ENCODE measurements around the gene SMC5. TPM values are rescaled to one million over a fixed set of nuclear protein-coding genes. Genes with fewer than 3 reads are reported as not detected.
A peak's percentile ranks its signal among the peaks of the same experiment; 100 is the strongest.
"Not testable (repeated sequence)": the region's sequence is repeated elsewhere in the genome, so short reads cannot be mapped to it uniquely, and the experiment has no call there.

SMC5 gene
- total RNA-seq, 1 donor from 2014 or later: 26.5 TPM

GRCh38 chr9:70228118-70228517, 30.7 kb upstream of the SMC5 start:
- Mint-ChIP-seq H3K9me3 (ENCODE audit: unreplicated experiment) (no peaks in the 10 kb centered on the region), H3K27ac (ENCODE audit: unreplicated experiment) (no peak overlapping the region), H3K27me3 (ENCODE audit: unreplicated experiment) (no peaks in the 10 kb centered on the region), H3K36me3 (ENCODE audit: low read depth, unreplicated experiment) (no peaks in the 10 kb centered on the region), H3K4me3 (ENCODE audit: unreplicated experiment) (no peak overlapping the region), H3K4me1 (ENCODE audit: unreplicated experiment) (no peaks in the 10 kb centered on the region)
- DNase-seq (ENCODE audit: low spot score): no peak
- TF ChIP-seq CTCF (IDR thresholded peaks at IDR 0.05; ENCODE audit: unreplicated experiment): no peak

GRCh38 chr9:70228611-70229010, 30.2 kb upstream of the SMC5 start:
- no peaks in the 10 kb centered on the region for H3K27me3 Mint-ChIP-seq (ENCODE audit: unreplicated experiment)
- no peak overlapping the region for H3K4me3 Mint-ChIP-seq (ENCODE audit: unreplicated experiment)

DNA sequence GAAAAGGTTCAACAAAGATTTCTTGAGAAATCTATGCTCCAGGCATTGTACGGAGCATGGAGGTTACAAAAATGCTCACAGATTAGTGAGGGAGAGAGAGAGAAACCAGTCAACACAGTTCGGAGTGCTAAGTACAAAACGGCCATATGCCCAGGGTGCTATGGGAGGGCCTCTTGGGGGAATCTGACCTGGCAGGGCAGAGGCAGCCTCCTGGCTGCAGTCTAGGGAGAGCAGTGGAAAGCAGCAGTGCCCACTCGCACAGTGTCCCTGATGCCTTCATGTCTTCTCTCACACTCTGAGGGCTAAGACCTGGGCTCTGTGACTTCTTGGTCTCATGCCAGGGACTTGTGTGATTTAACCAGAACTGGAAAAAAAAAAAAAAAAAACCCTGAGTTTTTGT, 29.8 kb upstream of the SMC5 start:
- H3K27me3 Mint-ChIP-seq (ENCODE audit: unreplicated experiment): peaks cover 2% of the 10 kb centered on the region
- DNase-seq (ENCODE audit: low spot score): no peak
- H3K27ac Mint-ChIP-seq (ENCODE audit: unreplicated experiment): no peak overlapping the region
- no peaks in the 10 kb centered on the region for H3K9me3 Mint-ChIP-seq (ENCODE audit: unreplicated experiment)
- no peak overlapping the region for H3K4me3 Mint-ChIP-seq (ENCODE audit: unreplicated experiment)
- peaks cover 7% of the 10 kb centered on the region for H3K36me3 Mint-ChIP-seq (ENCODE audit: low read depth, unreplicated experiment)
- H3K4me1 Mint-ChIP-seq (ENCODE audit: unreplicated experiment): no peaks in the 10 kb centered on the region
- no peak for TF ChIP-seq CTCF (IDR thresholded peaks at IDR 0.05; ENCODE audit: unreplicated experiment)

More at GRCh38 chr9:70228611-70229010, 30.2 kb upstream of the SMC5 start:
- Mint-ChIP-seq H3K4me1 (ENCODE audit: unreplicated experiment) (no peaks in the 10 kb centered on the region), H3K9me3 (ENCODE audit: unreplicated experiment) (no peaks in the 10 kb centered on the region), H3K27ac (ENCODE audit: unreplicated experiment) (no peak overlapping the region), H3K36me3 (ENCODE audit: low read depth, unreplicated experiment) (peaks cover 3% of the 10 kb centered on the region)
- no peak for DNase-seq (ENCODE audit: low spot score)
- TF ChIP-seq CTCF (IDR thresholded peaks at IDR 0.05; ENCODE audit: unreplicated experiment): no peak

GRCh38 chr9:70229579-70229978, 29.2 kb upstream of the SMC5 start:
- DNase-seq (ENCODE audit: low spot score): no peak
- Mint-ChIP-seq H3K36me3 (ENCODE audit: low read depth, unreplicated experiment) (peaks cover 7% of the 10 kb centered on the region), H3K27ac (ENCODE audit: unreplicated experiment) (no peak overlapping the region), H3K27me3 (ENCODE audit: unreplicated experiment) (peaks cover 2% of the 10 kb centered on the region), H3K4me3 (ENCODE audit: unreplicated experiment) (no peak overlapping the region), H3K4me1 (ENCODE audit: unreplicated experiment) (no peaks in the 10 kb centered on the region), H3K9me3 (ENCODE audit: unreplicated experiment) (no peaks in the 10 kb centered on the region)
- TF ChIP-seq CTCF (IDR thresholded peaks at IDR 0.05; ENCODE audit: unreplicated experiment): peak; percentile 50

- H3K9me3 Mint-ChIP-seq (ENCODE audit: unreplicated experiment): no peaks in the 10 kb centered on the region
- peaks cover 2% of the 10 kb centered on the region for H3K27me3 Mint-ChIP-seq (ENCODE audit: unreplicated experiment)
- peaks cover 7% of the 10 kb centered on the region for H3K36me3 Mint-ChIP-seq (ENCODE audit: low read depth, unreplicated experiment)
- TF ChIP-seq CTCF (IDR thresholded peaks at IDR 0.05; ENCODE audit: unreplicated experiment): no peak
- no peak overlapping the region for H3K4me3 Mint-ChIP-seq (ENCODE audit: unreplicated experiment)
- H3K4me1 Mint-ChIP-seq (ENCODE audit: unreplicated experiment): no peaks in the 10 kb centered on the region
- DNase-seq (ENCODE audit: low spot score): no peak
- H3K27ac Mint-ChIP-seq (ENCODE audit: unreplicated experiment): no peak overlapping the region
Measured at GRCh38 chr9:70232476-70232875, 26.3 kb upstream of the SMC5 start.

- H3K4me3 Mint-ChIP-seq (ENCODE audit: unreplicated experiment); H3K27me3 Mint-ChIP-seq (ENCODE audit: unreplicated experiment); H3K9me3 Mint-ChIP-seq (ENCODE audit: unreplicated experiment); H3K36me3 Mint-ChIP-seq (ENCODE audit: low read depth, unreplicated experiment); DNase-seq (ENCODE audit: low spot score); H3K27ac Mint-ChIP-seq (ENCODE audit: unreplicated experiment); H3K4me1 Mint-ChIP-seq (ENCODE audit: unreplicated experiment): not testable (repeated sequence)
Measured at GRCh38 chr9:70234208-70234607, 24.6 kb upstream of the SMC5 start.

DNA sequence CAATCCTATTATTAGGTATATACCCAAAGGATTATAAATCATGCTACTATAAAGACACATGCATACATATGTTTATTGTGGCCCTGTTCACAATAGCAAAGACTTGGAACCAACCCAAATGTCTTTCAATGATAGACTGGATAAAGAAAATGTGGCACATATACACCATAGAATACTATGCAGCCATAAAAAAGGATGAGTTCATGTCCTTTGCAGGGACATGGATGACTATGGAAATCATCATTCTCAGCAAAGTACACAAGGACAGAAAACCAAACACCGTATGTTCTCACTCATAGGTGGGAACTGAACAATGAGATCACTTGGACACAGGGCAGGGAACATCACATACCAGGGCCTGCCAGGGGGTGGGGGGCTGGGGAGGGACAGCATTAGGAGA, 12.8 kb upstream of the SMC5 start:
- H3K4me3 Mint-ChIP-seq (ENCODE audit: unreplicated experiment); H3K36me3 Mint-ChIP-seq (ENCODE audit: low read depth, unreplicated experiment); H3K4me1 Mint-ChIP-seq (ENCODE audit: unreplicated experiment); H3K9me3 Mint-ChIP-seq (ENCODE audit: unreplicated experiment); H3K27me3 Mint-ChIP-seq (ENCODE audit: unreplicated experiment); H3K27ac Mint-ChIP-seq (ENCODE audit: unreplicated experiment); DNase-seq (ENCODE audit: low spot score): not testable (repeated sequence)

Measured in endothelial cell (in vitro differentiated cells).